Stimulated activated CD4-positive, alpha-beta T cell treated with anti-CD3 and anti-CD28 coated beads, Interleukin-1b, Interleukin-23, amount 100 ng/mL, for 24 hours (primary cell): ENCODE measurements around the gene GTF2H2.
"Not testable (repeated sequence)": the region's sequence is repeated elsewhere in the genome, so short reads cannot be mapped to it uniquely, and the experiment has no call there.

Source experiments
- DNase-seq, 4 experiments: peaks; one replicate each; pipeline ENCODE4 v3.0.0-alpha.2; 2020; ENCODE audit warnings: low read depth in 4 of 4, low spot score in 1 of 4

GTF2H2 gene

DNA sequence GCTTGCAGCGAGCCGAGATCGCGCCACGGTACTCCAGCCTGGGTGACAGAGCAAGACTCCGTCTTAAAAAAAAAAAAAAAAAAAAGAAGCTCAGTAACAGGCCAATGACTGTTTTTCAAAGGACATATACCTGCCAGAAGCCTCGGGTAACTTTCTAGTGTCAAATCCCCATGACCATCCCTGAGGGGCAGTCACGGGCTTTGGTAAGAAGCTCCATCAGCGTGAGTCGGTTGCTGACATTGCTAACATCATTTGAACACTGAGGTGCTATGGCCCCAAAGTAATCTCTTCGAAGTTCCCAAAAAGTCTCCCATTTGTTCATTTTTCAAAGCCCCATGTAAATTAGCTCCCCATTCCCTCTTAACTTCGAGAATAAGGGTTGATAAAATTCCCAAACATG is 53.9 kb downstream of the GTF2H2 start:
- no peak for DNase-seq

DNA sequence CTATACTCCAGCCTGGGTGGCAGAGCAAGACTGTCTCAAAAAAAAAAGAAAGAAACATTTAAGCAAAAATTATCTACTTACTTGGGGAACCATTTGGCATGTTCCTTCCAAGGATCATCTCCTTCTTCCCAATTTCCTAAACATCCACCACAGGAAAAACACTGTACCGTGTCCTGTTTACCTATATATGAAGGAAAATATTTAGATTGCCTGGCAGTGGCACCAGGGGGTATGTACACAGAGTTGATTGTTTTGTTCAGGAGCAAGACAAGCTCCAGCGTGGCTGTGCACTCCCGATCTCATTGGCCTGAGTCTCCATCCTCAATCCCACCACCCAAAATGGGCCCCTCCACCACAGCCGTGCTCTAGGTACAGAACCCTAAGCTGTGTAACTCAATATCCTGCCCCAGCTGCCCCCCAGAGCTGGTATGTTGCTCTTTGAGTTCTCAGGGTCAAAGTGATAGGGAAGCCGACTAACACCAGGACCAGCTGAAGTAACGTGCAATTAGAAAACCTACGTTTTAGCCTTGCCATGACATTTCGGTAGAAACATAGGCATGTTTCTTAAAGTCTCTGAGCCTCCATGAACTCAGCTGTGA is 56.2 kb downstream of the GTF2H2 start:
- DNase-seq: no peak

DNA sequence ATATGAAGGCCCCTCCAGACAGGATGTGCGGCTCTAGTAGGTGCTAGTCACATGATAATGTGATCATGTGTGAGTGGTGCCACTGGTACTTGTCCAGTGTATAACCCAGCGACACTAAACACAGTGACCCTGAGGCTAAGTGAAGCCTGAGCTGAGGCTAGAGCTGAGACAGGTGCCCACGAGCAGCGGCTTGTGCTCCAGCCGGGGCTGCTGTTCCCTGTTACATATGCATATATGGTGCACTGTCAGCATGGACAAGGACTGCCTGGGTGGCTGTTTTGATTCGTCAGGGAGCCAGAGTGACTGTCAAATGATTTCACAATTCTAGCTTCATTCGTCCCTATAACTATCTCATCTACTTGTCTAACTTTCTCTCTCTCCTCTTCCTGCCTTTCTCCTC is 60.5 kb downstream of the GTF2H2 start:
- not testable (repeated sequence) for DNase-seq
